Heart right ventricle (tissue), 16 donors: ENCODE data around the gene RND1. TPM values are rescaled to one million over a fixed set of nuclear protein-coding genes. Genes with fewer than 3 reads are reported as not detected.
"Not testable (repeated sequence)": the region's sequence is repeated elsewhere in the genome, so short reads cannot be mapped to it uniquely, and the experiment has no call there.

Experiments used
- ATAC-seq, 8 donors: fragments of 200-7000 bp; cut with Tn5 transposase; one replicate each; pipeline ENCODE4 v1.9.1; 2020; ENCODE audit warnings: mild to moderate bottlenecking in 8 of 8, moderate library complexity in 8 of 8, moderate number of reproducible peaks in 1 of 8
- DNase-seq, 2 donors: peaks; one replicate each; pipeline ENCODE4 v3.0.0-alpha.2; 2020
- H3K27ac ChIP-seq, 10 donors: fragments of 200-600 bp; sonication (generic) in 2 of 10; one replicate each; pipeline versions ENCODE4 v1.5.0 to v1.8.0; 2020 to 2022; ENCODE audit warnings: mild to moderate bottlenecking in 3 of 10
- H3K27me3 ChIP-seq, 7 donors: fragments of 200-600 bp; one replicate each; pipeline ENCODE4 v1.8.0; 2021 to 2022; ENCODE audit warnings: mild to moderate bottlenecking in 2 of 7
- H3K36me3 ChIP-seq, 9 donors: fragments of 200-600 bp; sonication (generic) in 1 of 9; one replicate each; pipeline versions ENCODE4 v1.5.0 to v1.8.0; 2020 to 2022; ENCODE audit warnings: mild to moderate bottlenecking in 2 of 9
- H3K4me1 ChIP-seq, 9 donors: fragments of 200-600 bp; sonication (generic) in 1 of 9; one replicate each; pipeline versions ENCODE4 v1.5.0 to v1.8.0; 2020 to 2022; ENCODE audit warnings: mild to moderate bottlenecking in 4 of 9
- H3K4me3 ChIP-seq, 10 donors: fragments of 200-600 bp; sonication (generic) in 2 of 10; one replicate each; pipeline versions ENCODE4 v1.5.0 to v1.8.0; 2020 to 2022; ENCODE audit warnings: mild to moderate bottlenecking in 7 of 10, moderate library complexity in 2 of 10
- H3K9me3 ChIP-seq, 11 donors: fragments of 200-600 bp in 10 of 11; sonication (generic) in 2 of 11; one replicate each; pipeline versions ENCODE4 v1.5.0 to v1.8.0; 2013 to 2022; ENCODE audit warnings: mild to moderate bottlenecking in 2 of 11, control low read depth in 1 of 11, moderate library complexity in 1 of 11
- CTCF ChIP-seq, 9 donors: fragments of 200-600 bp; sonication (generic) in 2 of 9; IDR thresholded peaks; one replicate each; pipeline versions ENCODE4 v1.5.0 to v1.8.0; 2021 to 2022; ENCODE audit warnings: antibody characterized with exemption in 9 of 9, mild to moderate bottlenecking in 5 of 9, moderate library complexity in 1 of 9
- WGBS, 2 donors: extraction: QIAGEN DNeasy Blood & Tissue Kit; methylation state at CpG; one replicate each; pipeline ENCODE4 v1.1.7; 2013; ENCODE audit warnings: inconsistent platforms in 1 of 2; 5-methylcytosine and 5-hydroxymethylcytosine counted together
- intact Hi-C, 10 donors: fragments of 100-400 bp; cut with DNase I; formaldehyde crosslinking; loops; one replicate each; pipeline versions ENCODE4 v1.11.1 to v1.14.2; 2022
- polyA plus RNA-seq, 2 donors: library from polyadenylated mRNA; stranded (reverse); fragments of 200-250 nt; gene quantifications; one replicate each; pipeline ENCODE4 v1.2.3, GENCODE V29; 2013
- total RNA-seq, 10 donors: library from RNA; stranded (reverse); fragmentation: NEBNext Ultra II Directional in 3 of 10; extraction: Animal tissue kit (Norgen Biotek cat#: 25700) in 3 of 10; gene quantifications; one replicate each; pipeline versions ENCODE4 v1.2.1 to v1.2.4, GENCODE V29; 2021 to 2023
- donor health status: Arrhythmogenic right ventricular cardiomyopathy.
- donor health status: ischemic (EF 13 %, LVEDD 7.1; RV severe dilation, severe dysfunction).
- donor health status: healthy with polysubstance abuse.
- donor health status: DM: no; HTN: yes; CAD: no.
- donor health status: DM: no; HTN: no; CAD: no.
- donor health status: ischemic (EF 25% LVEDD 6.9; RV normal size, moderate dysfunction).
- donor health status: ischemic (EF 25% LVEDD 5.7; RV mildly dilated, moderate dysfunction).
- donor health status: healthy.
- donor health status: DM: yes; HTN: yes; CAD: no.
- donor health status: Ischemic cardiomyopathy.
- donor health status: ischemic (EF 35%, LVEDD 5.7; RV mildly dilated, moderate dysfunction).
- donor health status: nonischemic (EF 11% LVEDD 7.7; RV severe dilation, severe dysfunction).
- donor health status: DM: yes; HTN: yes; CAD: no.
- donor health status: PGD.
- donor health status: ischemic (EF 29% LVEDD 5.4; RV normal size, mild dysfunction).
- donor health status: nonischemic (EF 23%, LVEDD 6.1; RV moderate dilation, normal function).

The RND1 gene
- total and polyA plus RNA-seq, 12 donors: 0.21 to 3.3 (median 0.95) TPM

- no peak overlapping the region for H3K4me3 ChIP-seq
- intact Hi-C loops: loop anchor here in 4 of 10 donors (5.0 to 10.0 kb wide), 4 partner anchors 35 to 137 kb away; partner anchors contain the start of gene DDN (in 1 of the 4)
- no peak for TF ChIP-seq CTCF (IDR thresholded peaks at IDR 0.05)
- H3K9me3 ChIP-seq: no peaks in the 10 kb centered on the region
- DNase-seq (no peak), ATAC-seq (no peak)
- H3K27ac ChIP-seq: no peak overlapping the region
- peaks cover 0 to 13% (median 0%) of the 10 kb centered on the region in 9 donors for H3K36me3 ChIP-seq
- H3K27me3 ChIP-seq: peaks cover 0 to 4% (median 0%) of the 10 kb centered on the region in 7 donors
- H3K4me1 ChIP-seq: peaks cover 3 to 8% (median 7%) of the 10 kb centered on the region in 9 donors
- 73 to 79% methylated on average over 13 of the region's 13 CpGs for WGBS, 2 donors
These were observed 8.2 kb downstream of the RND1 start for GRCh38 chr12:48857278-48857994.

GRCh38 chr12:48856379-48856778 lies 9.3 kb downstream of the RND1 start:
- no peaks in the 10 kb centered on the region for H3K9me3 ChIP-seq
- no peaks in the 10 kb centered on the region for H3K27me3 ChIP-seq
- peaks cover 0 to 9% (median 0%) of the 10 kb centered on the region in 9 donors for H3K36me3 ChIP-seq
- no peak overlapping the region for H3K4me3 ChIP-seq
- ATAC-seq (no peak), DNase-seq (no peak)
- TF ChIP-seq CTCF (IDR thresholded peaks at IDR 0.05): no peak
- 59 to 60% methylated on average over 2 of the region's 2 CpGs for WGBS, 2 donors
- peaks cover 3 to 11% (median 8%) of the 10 kb centered on the region in 9 donors for H3K4me1 ChIP-seq
- intact Hi-C loops: loop anchor here in 4 of 10 donors (5.0 to 10.0 kb wide), 4 partner anchors 36 to 138 kb away; partner anchors contain the start of gene DDN (in 1 of the 4)
- no peak overlapping the region for H3K27ac ChIP-seq

- H3K36me3 ChIP-seq, ATAC-seq, DNase-seq, H3K27me3 ChIP-seq, H3K9me3 ChIP-seq, H3K4me3 ChIP-seq, H3K27ac ChIP-seq: not testable (repeated sequence)
- H3K4me1 ChIP-seq: peaks cover 4 to 25% (median 22%) of the 10 kb centered on the region in 9 donors
- WGBS, 2 donors: 87 to 90% methylated on average over 10 of the region's 10 CpGs
- intact Hi-C loops: loop anchor here in 9 of 10 donors (1.0 to 10.0 kb wide), 9 partner anchors 34 to 142 kb away; partner anchors contain the start of gene DDN (in 2 of the 9)
These were observed 10.7 kb downstream of the RND1 start for GRCh38 chr12:48854932-48855331.

- intact Hi-C loops: loop anchor here in 7 of 10 donors (1.0 to 10.0 kb wide), 7 partner anchors 35 to 143 kb away; partner anchors contain the start of gene DDN (in 2 of the 7)
- H3K9me3 ChIP-seq: no peaks in the 10 kb centered on the region
- DNase-seq (no peak), ATAC-seq (no peak)
- TF ChIP-seq CTCF (IDR thresholded peaks at IDR 0.05): no peak
- 84 to 87% methylated on average over 4 of the region's 4 CpGs for WGBS, 2 donors
- no peaks in the 10 kb centered on the region for H3K27me3 ChIP-seq
- H3K27ac ChIP-seq: no peak overlapping the region
- peaks cover 4 to 30% (median 24%) of the 10 kb centered on the region in 9 donors for H3K4me1 ChIP-seq
- H3K4me3 ChIP-seq: no peak overlapping the region
- peaks cover 0 to 11% (median 0%) of the 10 kb centered on the region in 9 donors for H3K36me3 ChIP-seq
These were observed 11.2 kb downstream of the RND1 start for GRCh38 chr12:48854488-48854887.
